ENCODE results near the gene ODAD4.

The ODAD4 gene

GRCh38 chr17:41939693-41940090 is 9.3 kb downstream of the ODAD4 start:
- DNase-seq (ENCODE audit: low read depth in 2 of 2), result no peak

GRCh38 chr17:41941168-41941567 is 10.8 kb downstream of the ODAD4 start:
- no peak for DNase-seq (ENCODE audit: low read depth in 2 of 2)

GRCh38 chr17:41942626-41943373 is 12.4 kb downstream of the ODAD4 start:
- no peak for DNase-seq (ENCODE audit: low read depth in 2 of 2)

GRCh38 chr17:41943492-41943891 is 13.1 kb downstream of the ODAD4 start:
- no peak for DNase-seq (ENCODE audit: low read depth in 2 of 2)

- DNase-seq (ENCODE audit: low read depth in 2 of 2), result no peak
Observed at GRCh38 chr17:41944943-41945342, 14.5 kb downstream of the ODAD4 start.

- DNase-seq (ENCODE audit: low read depth in 2 of 2), result no peak
Observed at GRCh38 chr17:41948762-41949460, 18.5 kb downstream of the ODAD4 start.

- DNase-seq (ENCODE audit: low read depth in 2 of 2), result no peak
Observed at GRCh38 chr17:41956522-41956921, 26.1 kb downstream of the ODAD4 start.

- no peak for DNase-seq (ENCODE audit: low read depth in 2 of 2)
Observed at GRCh38 chr17:41957031-41957868, 26.8 kb downstream of the ODAD4 start.

GRCh38 chr17:41957869-41958439 is 27.5 kb downstream of the ODAD4 start:
- DNase-seq (ENCODE audit: low read depth in 2 of 2), result no peak

- DNase-seq (ENCODE audit: low read depth in 2 of 2), result no peak
Observed at GRCh38 chr17:41959030-41959335, 28.6 kb downstream of the ODAD4 start.

- no peak for DNase-seq (ENCODE audit: low read depth in 2 of 2)
Observed at GRCh38 chr17:41959336-41960095, 29.1 kb downstream of the ODAD4 start.

- DNase-seq (ENCODE audit: low read depth in 2 of 2), result no peak
Observed at GRCh38 chr17:41962111-41962510, 31.7 kb downstream of the ODAD4 start.

- no peak for DNase-seq (ENCODE audit: low read depth in 2 of 2)
Observed at GRCh38 chr17:41962768-41963434, 32.5 kb downstream of the ODAD4 start.

- no peak for DNase-seq (ENCODE audit: low read depth in 2 of 2)
Observed at GRCh38 chr17:41965694-41966462, 35.5 kb downstream of the ODAD4 start.

- peak; percentile 70 to 78 for DNase-seq (ENCODE audit: low read depth in 2 of 2)
Observed at GRCh38 chr17:41966463-41967140, 36.2 kb downstream of the ODAD4 start, which contains the start of gene CNP. Gene CNP, plus strand, starts transcription at chr17:41966795. Its CDS starts 90 bp downstream, at chr17:41966885.

- no peak for DNase-seq (ENCODE audit: low read depth in 2 of 2)
Observed at GRCh38 chr17:41967141-41967920, 36.9 kb downstream of the ODAD4 start.

GRCh38 chr17:41967921-41968578 is 37.6 kb downstream of the ODAD4 start:
- no peak for DNase-seq (ENCODE audit: low read depth in 2 of 2)

- DNase-seq (ENCODE audit: low read depth in 2 of 2), result no peak
Observed at GRCh38 chr17:41968676-41969075, 38.3 kb downstream of the ODAD4 start.
